GM19455 (cell line): ENCODE data around the gene ST6GALNAC4.
"Not testable (repeated sequence)": the region's sequence is repeated elsewhere in the genome, so short reads cannot be mapped to it uniquely, and the experiment has no call there.

Experiments
- ATAC-seq: cut with Tn5 transposase; IDR thresholded peaks from one replicate; pipeline ENCODE4 v1.9.1; 2021; ENCODE audit not compliant: unreplicated experiment

Gene ST6GALNAC4

DNA sequence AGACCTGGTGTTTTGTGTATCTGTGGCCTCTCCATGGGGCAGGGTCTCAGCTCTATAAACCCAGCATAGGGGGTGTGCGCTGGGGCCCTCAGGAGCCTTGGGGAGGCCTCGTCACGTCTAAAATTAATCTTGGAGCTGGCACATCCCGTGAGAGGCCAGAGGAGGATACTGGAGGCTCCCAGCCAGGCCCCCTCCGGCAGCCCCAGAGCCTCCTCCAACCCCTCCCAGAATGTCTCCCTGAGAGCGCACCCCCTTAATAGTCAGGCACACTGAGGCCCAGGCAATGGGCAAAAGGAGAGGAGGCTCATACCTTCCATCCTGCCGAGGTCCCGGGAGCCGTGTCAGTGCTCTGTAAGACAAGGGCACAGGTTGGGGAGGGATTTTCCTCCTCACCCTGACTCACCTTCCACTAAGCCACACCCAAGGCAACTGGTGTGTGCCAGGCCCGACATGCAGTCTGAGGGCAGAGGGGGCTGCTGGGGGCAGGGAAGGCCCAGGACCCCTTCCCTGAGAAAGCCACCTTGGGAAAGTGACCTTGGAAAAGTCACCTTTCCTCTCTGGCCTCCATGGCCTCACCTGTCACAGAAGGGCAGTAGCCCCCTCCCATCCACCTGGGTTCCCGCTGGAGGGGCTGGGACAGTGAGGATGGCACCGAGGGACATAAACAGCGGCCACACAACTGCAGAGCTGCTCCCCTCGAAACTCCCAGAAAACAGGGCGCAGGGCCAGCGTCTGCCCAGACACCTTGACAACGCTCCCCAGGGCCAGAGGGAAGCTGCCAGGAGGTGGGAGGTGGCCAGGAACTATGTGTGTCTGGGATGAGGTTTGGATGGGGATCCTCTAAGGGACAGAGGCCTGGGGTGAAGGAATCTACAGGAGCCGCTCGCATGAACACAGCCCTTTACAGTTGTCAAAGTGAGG, 42.3 kb downstream of the ST6GALNAC4 start:
- no peak for ATAC-seq

DNA sequence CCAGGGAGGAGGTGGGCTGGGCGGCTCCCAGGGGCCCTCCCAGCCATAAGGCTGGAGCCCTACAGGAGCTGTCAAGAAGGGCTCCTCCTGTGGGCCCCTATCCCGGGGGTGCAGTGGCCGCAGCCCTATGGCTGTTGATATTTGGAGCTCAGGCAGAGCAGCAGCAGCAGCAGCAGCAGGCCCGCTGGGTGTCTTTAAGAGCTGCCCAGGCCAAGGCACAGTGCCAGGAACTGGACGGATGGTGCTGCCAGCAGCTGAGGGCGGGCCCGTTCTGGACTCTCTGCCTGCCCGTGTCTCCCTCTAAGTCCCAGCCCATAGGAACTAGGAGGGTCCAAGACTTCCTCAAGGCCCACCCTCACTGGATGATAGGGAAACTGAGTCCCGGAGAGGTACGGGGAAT, 43.0 kb downstream of the ST6GALNAC4 start:
- no peak for ATAC-seq

DNA sequence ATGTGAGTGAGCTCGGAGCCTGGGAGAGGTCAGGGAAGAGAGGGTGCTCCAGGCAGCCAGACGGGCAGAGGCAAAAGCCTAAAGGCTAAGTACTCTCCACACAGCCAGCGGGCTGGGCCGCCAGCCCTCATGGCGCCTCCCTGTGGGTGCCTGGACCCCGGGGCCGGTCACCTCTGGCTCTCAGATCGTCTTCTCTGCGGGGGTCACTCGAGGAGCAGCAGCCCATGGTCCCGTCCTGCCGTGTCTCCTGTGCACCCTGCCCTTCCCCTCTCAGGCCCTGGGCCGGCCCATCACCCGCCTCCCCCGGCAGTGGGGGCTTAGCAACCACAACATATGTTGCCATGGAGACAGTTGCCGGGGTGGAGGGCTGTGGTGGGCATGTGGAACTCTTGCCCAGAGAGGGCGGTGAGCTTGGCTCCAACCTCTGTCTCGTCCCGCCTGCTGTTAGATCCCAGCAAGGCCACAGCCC, 43.6 kb downstream of the ST6GALNAC4 start:
- ATAC-seq, result no peak

DNA sequence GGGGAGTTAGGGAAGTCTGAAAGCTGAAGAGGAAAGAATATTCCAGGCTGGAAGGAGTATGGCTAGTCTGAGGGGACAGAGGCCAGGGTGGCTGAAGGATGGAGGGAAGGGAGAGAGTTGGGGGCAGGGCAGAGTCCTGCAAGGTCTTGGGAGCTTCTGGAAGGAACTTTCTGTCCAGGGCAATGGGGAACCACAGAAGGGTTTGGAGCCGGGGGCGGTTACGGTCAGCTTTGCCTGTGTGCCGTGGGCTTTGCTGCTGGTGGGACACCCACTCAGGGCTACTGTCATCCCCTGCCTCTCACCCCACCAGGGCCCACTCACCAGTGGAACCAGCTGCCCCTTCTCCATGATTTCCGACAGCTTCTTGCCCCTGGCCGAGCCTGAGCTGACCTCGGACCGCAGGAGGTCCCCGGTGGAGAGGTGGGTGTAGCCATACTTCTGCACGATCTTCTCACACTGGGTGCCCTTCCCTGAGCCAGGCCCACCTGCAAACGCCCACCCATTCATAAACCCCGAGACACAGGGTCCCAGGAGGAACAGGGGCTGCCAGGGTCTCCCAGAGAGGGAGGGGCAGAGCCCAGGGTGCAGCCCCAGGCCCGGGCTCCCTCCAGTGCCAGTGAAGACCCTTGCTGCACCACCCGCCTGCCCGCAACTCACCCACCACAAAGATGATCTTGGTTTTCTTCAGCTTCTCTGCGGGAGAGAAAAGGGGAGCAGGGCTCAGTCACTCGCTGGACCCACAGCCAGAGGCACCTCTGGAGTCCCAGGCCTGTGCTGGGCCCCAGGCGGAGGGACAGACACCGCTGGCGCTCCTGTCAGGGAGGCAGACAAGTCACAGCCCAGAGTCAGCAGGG, 44.2 kb downstream of the ST6GALNAC4 start:
- no peak for ATAC-seq

DNA sequence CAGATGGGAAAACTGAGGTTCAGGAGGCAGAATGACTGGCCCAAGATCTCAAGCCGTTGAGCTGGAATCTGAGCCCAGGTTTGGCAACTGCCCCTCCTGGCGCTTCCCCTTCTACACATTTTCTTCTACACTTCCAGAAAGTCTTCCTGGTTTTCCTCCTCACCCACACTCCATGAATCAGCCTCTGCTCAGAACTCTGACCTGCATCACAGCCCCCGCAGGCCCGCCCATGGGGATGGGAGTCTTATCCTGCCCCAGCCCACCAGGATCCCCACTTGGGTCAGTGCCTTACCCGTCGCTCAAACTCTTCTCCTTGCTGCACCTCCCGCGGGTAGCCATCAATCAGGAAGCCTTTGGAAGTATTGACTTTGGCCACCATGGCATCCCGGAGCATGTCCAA, 45.3 kb downstream of the ST6GALNAC4 start:
- no peak for ATAC-seq

DNA sequence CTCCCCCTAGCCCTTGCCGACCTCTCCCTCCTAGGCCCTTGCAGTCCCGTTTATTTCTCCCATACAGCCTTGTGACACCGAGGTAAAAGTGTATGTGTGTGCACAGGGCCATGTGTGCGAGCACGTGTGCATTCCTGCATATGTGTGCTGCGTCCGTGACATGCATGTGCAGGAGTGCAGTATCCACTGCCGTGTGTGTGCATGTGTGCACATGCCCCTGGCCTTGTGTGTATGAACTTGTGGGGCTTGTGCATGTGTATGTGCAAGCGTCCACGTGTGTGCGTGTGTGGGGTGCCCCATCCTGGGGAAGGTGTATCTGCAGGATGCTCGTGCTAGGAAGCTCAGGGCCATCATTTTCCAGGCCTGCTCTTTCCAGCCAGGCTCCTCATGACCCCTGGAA, 46.0 kb downstream of the ST6GALNAC4 start:
- ATAC-seq, result no peak

DNA sequence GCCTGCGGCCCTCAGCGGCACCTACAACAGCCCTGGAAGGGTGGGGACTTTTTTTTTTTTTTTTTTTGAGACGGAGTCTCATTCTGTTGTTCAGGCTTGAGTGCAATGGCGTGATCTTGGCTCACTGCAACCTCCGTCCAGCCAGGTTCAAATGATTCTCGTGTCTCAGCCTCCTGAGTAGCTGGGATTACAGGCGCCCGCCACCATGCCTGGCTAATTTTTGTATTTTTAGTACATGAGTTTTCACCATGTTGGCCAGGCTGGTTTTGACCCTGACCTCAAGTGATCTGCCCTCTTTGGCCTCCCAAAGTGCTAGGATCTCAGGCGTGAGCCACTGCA, 46.7 kb downstream of the ST6GALNAC4 start:
- not testable (repeated sequence) for ATAC-seq

DNA sequence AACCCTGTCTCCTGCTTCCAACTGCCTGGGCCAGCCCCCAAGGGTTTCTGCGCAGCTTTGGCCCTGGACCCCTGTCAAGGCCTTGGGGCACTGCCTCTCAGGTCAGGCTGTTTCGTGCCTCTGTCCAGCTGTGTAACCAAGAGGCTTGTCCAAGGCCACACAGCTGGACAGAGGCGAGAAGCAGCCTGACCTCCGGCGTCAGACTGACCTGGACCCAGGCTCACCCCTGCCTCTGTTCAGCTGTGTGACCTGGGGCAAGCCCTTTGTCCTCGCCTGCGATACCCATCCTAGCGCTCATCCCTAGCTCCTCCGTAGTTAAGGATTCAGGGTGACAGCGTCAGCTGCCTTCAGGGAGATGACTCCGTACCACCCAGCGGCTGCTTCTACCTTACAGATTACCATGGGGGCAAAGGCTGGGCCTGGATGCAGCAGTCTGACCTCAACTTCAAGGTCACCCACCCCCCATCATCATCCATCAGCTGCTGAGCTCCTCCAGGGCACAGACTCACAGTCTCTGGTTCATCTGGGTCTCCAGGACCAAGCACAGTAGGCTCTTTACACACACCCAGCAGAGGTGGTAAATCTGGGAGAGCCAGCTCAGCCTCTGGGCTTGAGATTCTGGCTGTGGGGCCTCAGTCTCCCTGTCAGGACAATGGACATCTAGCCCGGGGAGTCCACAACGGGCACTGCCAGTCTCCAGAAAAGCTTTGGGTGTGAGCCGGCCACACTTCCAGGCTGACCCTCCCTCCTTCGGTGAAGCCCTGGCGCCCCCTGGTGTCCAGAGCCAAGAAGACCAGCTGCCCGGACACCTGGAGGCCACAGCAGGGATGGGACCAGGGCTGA, 47.3 kb downstream of the ST6GALNAC4 start:
- ATAC-seq, result no peak

DNA sequence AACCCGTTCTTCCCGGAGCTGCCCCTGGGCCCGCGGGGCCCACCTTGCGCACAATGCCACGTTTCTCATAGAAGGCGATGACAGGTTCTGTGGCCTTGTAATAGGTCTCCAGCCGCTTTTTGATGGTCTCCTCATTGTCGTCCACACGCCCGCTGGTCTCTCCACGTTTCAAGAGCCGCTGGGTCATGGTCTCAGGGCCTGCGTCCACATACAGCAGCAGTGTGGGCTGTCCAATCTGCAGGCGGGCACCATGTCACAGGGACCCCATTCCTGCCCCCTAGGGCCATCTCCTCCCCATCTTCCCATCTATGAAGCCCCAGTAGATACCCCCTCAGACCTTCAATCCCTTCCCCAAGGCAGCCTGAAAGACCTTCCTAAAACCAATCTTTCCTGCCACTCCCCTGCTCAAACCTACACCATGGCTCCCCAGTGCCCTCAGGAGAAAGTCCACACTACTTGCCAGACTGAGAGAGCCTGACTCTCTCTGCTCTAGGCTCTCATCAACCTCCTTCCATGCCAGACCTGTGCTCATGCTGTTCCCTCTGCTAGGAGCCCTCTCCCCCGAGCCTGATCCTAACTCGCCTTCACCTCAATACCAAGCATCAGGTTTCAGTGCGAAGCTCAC, 48.5 kb downstream of the ST6GALNAC4 start:
- no peak for ATAC-seq

DNA sequence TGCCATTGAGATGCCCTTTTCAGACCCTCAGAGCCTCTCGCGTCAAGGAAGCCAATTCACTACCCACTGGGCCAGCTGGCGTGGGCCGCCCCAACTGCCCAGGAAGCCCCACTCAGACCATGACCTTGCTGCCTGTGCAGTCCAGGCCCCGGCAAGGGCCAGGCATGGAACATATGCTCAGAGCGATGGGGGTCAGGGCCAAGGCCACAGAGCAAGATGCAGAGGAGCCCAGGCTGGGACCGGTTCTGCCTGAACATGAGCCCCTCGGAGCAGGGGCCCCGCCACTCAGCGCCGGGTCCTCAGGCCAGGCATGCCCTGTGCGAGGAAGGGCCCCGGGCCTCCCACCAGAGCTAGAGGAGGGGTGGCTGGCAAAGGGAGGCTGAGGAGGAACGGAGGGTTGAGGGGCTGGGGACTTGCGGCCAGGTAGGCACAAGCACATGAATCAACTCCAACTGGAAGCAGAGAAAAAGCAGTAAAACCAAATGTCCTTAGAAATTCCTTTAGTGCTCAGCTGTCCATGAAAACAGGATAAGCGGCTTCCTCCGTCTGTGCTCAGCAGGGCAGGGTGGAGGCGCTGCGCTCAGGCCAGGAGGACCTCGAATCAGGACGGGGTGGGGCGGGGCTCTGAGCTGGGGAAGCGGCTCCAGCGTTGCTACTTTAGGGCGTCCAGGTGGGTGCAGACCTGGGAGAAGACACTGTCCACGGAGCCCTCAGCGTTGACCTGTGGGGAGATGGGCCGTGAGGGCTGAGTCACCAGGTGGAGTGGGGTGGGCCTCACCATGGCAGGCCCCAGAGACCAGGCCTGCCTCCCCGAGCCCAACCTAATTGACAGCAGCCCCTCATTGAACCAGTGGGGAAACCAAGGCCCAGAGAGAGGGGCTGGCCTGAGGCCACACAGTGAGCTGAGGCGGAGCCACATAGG, 49.2 kb downstream of the ST6GALNAC4 start:
- ATAC-seq, result no peak

DNA sequence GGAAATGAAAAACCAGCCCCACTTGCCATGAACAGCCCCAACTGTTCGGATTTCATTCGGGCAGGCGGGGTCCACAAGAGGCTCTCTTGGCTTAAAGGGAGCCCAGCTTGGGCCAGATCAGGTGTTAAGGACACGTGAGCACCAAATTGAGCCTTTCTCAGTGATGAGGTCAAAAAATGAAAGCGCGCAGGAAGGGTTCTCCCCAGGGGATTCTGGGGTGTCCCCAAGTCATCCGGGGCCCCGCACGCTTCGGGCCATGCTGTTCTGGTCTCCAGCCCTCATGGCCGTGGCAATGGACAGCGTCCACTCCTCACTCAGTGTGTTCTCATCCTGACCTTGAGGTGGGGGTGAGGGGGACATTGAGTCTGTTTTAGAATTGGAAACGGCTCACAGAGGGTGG, 50.3 kb downstream of the ST6GALNAC4 start:
- no peak for ATAC-seq

DNA sequence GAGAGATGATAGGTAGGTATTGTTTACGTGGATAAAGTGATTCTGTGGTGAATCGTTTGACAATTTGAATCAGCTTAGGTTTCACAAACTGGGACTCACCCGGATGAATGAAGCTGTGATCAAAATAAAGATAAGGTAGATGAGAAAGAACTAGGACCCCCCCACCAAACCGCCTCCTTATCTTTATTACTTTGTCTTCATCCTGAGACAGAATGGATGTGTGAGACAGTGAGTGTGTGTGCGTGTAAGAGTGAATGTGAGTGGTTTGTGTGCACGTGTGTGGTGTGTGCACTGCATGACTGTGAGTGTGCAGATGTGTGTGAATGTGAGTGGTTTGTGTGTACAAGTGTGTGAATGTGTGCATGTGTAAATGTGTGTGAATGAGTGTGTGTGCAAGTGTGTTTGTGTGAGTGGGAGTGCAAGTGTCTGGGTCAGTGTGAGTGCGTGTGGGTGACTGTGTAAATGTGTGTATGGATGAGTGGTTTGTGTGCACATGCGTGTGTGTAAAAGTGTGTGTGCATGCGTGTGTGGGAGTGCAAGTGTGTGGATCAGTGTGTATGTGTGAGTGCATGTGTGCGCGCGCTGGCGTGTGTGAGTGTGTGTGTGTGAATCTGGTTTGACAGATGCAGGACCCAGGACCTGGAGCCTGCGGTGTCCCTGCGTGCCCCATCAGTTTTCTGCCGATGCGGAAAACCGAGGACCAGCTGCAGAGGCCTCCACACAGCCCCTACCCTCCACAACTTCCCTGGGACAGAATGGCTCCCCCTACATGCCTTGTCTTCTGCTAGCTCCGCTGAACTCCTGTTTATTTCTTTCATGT, 51.0 kb downstream of the ST6GALNAC4 start:
- ATAC-seq, result no peak

DNA sequence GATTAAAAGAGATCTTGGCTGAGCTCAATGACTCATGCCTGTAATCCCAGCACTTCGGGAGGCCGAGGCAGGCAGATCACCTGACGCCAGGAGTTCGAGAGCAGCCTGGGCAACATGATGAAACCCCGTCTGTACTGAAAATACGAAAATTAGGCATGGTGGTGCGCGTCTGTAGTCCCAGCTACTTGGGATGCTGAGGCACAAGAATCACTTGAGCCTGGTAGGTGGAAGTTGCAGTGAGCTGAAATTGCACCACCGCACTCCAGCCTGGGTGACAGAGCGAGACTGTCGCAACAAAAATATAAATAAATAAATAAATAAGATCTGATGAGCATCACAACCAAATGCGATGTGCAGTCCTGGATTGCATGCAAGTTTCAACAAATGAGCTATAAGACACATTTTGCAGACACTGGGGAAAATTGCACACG, 53.6 kb downstream of the ST6GALNAC4 start:
- ATAC-seq, result no peak

DNA sequence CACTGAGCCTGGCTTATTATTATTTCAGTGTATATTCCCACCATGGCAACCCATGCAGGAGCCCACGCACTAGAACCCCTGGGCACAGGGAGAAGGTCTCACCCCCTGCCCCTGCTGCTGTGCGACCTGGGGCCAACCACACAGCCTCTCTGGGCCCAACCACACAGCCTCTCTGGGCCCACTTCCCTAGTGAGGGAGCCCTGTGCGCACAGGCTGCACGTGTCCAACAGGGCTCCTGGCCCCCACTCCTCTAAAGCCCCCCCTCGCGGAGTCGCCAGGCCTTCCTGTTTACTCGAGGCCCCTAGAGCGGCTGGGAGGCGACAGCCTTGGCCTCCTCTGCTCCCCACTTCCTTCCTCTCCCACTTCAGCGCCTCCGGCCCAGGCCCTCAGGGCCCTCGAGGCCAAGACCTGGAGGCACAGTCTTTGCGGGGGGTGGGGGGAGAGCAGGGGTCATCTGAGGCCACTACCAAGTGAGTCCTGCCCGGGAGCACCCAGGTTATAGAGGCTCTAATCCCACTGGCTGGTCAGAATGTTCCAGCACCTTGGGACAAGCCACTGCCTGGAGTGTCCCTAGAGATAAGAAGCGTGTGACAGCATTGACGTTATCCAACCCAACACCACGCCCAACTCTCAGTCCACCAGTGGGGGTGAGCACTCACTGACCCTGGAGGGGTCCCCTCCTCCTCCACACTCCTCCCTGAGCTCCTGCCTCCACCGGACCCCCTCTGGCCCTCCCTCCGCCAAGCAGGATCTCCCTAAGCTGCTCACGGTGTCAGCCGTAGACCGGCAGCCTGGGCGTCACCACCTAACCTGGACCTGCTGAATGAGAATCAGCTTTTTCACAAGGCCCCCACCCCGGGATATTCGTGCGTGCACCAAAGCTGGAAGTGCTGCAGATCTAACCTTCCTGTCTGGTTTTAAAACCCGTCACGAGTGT, 54.5 kb downstream of the ST6GALNAC4 start:
- no peak for ATAC-seq

DNA sequence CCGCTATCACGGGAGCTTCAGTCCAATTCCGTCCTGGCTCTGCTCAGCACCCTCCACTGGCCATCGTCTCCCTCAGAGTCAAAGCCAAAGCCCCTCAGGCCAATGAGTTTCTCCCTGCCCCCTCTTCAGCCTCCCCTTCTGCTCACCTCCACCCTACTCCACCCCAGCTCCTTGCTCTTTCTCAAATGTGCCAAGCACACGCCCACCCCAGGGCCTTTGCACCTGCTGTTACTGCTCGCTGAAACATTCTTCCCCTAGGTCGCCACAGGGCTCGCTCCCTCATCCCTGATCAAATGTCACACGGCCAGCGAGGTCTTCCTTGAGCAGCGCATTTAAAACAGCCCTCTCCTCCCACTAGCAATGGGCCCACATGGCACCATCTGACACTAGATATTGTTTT, 56.1 kb downstream of the ST6GALNAC4 start:
- ATAC-seq, result no peak

DNA sequence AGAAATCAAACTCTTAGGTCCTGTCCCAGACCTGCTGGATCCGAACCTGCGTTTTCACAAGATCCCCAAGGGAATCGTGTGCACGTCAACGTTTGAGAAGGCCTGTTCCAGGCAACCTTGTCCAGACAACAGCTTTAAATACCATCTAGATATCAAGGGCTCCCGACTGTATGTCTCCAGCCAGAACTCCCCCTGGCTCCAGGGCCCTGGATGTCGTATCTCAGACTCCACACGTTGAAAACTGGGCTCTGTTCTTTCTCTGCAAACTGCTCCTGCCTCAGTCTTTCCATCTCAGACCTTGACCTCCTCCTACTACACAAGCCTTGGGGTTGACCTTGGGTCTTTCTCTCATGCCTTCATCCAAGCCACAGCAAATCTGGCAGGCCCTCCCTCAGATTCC, 56.6 kb downstream of the ST6GALNAC4 start:
- ATAC-seq, result no peak

DNA sequence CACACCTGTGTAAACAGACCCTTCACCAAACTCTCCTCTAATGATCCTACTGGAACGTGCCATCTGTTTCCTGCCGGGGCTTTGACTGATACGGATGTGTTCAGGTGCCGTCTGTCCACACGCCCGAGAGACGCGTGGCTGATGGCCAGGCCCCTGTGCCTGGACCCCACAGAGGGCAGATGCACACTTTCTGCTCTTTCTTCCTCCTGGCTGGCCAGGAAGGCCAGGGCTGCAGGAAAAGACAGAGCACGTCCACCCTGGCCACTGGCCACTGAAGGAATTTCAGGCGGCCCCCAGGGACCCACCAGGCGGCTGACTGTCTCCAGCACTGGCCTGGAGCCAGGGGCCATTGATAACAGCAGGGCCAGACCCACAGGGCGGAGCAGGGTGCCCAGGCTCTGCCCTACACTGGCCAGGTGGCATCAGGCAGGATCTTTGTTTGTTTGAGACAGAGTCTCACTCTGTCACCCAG, 58.8 kb downstream of the ST6GALNAC4 start:
- no peak for ATAC-seq
